Lung (tissue), 12 donors: Measurements from ENCODE around the gene GLIS2. TPM values are rescaled to one million over a fixed set of nuclear protein-coding genes. Genes with fewer than 3 reads are reported as not detected.

Source experiments
- ATAC-seq: fragments of 200-7000 bp; cut with Tn5 transposase; one replicate; pipeline ENCODE4 v1.9.1; 2020; ENCODE audit warnings: moderate number of reproducible peaks; ENCODE audit not compliant: insufficient read depth, low FRiP score
- DNase-seq, 3 donors: peaks; one replicate each; pipeline ENCODE4 v3.0.0-alpha.2; 2013 to 2017
- H3K27ac ChIP-seq, 2 donors: one replicate each; pipeline ENCODE4 v1.5.1; 2013; ENCODE audit warnings: mild to moderate bottlenecking in 2 of 2, moderate library complexity in 2 of 2, control low read depth in 1 of 2, inconsistent platforms in 1 of 2, low read depth in 1 of 2, low read length in 1 of 2
- H3K27me3 ChIP-seq, 3 donors: one replicate each; pipeline ENCODE4 v1.5.1; 2013; ENCODE audit warnings: low read length in 2 of 3; ENCODE audit not compliant: control insufficient read depth in 3 of 3, insufficient read depth in 3 of 3
- H3K36me3 ChIP-seq, 4 donors: one replicate each; pipeline ENCODE4 v1.5.1; 2013; ENCODE audit warnings: low read length in 4 of 4, mild to moderate bottlenecking in 1 of 4, moderate library complexity in 1 of 4; ENCODE audit not compliant: control insufficient read depth in 4 of 4, insufficient read depth in 4 of 4
- H3K4me1 ChIP-seq, 5 donors: one replicate each; pipeline ENCODE4 v1.5.1; 2013; ENCODE audit warnings: low read length in 5 of 5, mild to moderate bottlenecking in 2 of 5, moderate library complexity in 1 of 5; ENCODE audit not compliant: control insufficient read depth in 5 of 5, insufficient read depth in 5 of 5
- H3K4me3 ChIP-seq: one replicate; pipeline ENCODE4 v1.5.1; 2013; ENCODE audit warnings: mild to moderate bottlenecking, control low read depth, moderate library complexity
- H3K9ac ChIP-seq, 2 donors: one replicate each; pipeline ENCODE4 v1.5.1; 2013; ENCODE audit warnings: low read length in 2 of 2, control low read depth in 1 of 2; ENCODE audit not compliant: insufficient read depth in 1 of 2
- H3K9me3 ChIP-seq, 4 donors: one replicate each; pipeline ENCODE4 v1.5.1; 2013; ENCODE audit warnings: low read length in 3 of 4, mild to moderate bottlenecking in 1 of 4, moderate library complexity in 1 of 4; ENCODE audit not compliant: control insufficient read depth in 4 of 4, insufficient read depth in 3 of 4
- CTCF ChIP-seq: IDR thresholded peaks from 2 replicates; pipeline ENCODE4 v1.5.1; 2012; ENCODE audit warnings: mild to moderate bottlenecking; ENCODE audit errors: control extremely low read depth, extremely low read depth
- WGBS, 2 donors: extraction: QIAGEN DNeasy Blood & Tissue Kit; methylation state at CpG; one replicate each; pipeline ENCODE4 v1.1.7; 2013; 5-methylcytosine and 5-hydroxymethylcytosine counted together
- polyA plus RNA-seq, 2 donors: library from polyadenylated mRNA; stranded (reverse); fragments of 200-250 nt; gene quantifications; one replicate each; pipeline ENCODE4 v1.2.1, GENCODE V29; 2013
- total RNA-seq, 2 donors: library from RNA; depleted of rRNA in 1 of 2; stranded (reverse); fragments of >200 nt in 1 of 2; gene quantifications; one replicate each; pipeline ENCODE4 v1.2.1, GENCODE V29; 2014 to 2021
- donor health status: control.
- donor health status: control.
- donor health status: Bipolar disorder and iron deficiency.
- donor health status: healthy.
- donor health status: DM: yes; HTN: yes; CAD: no.

The GLIS2 gene
- total and polyA plus RNA-seq, 4 donors = 8.8 to 25.5 (median 14.9) TPM

DNA sequence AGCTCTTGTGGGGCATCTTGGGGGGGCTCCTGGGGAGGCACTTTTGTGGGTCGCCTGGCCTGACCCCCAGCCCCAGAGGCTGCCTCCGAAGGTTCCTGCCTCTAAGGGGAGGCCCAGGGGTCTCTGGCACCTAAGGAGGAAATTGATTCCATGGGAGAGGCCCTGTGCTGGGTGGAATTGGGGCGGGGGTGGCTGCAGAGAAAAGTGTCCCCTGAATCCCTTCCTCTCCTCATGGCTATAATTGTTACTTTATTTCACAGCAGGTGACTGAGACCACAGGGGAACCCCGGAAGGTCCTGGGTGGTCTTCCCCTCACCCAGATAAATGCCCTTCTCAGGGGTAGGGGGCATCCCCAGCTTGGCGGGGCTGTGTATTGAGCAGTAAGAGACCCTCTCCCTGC is 3.1 kb downstream of the GLIS2 start:
- no peaks in the 10 kb centered on the region for H3K9me3 ChIP-seq
- TF ChIP-seq CTCF = no peak
- no peaks in the 10 kb centered on the region for H3K27me3 ChIP-seq
- no peaks in the 10 kb centered on the region for H3K36me3 ChIP-seq
- no peak overlapping the region for H3K4me3 ChIP-seq
- H3K9ac ChIP-seq = no peak overlapping the region
- DNase-seq = no peak
- peak overlapping the region in 1 of 2 donors; percentile 94 for H3K27ac ChIP-seq
- peaks cover 10 to 64% (median 58%) of the 10 kb centered on the region in 5 donors for H3K4me1 ChIP-seq
- ATAC-seq = no peak
- WGBS, 2 donors = 71 to 86% methylated on average over 4 to 5 of the region's 5 CpGs

GRCh38 chr16:4319454-4320421 is 3.9 kb downstream of the GLIS2 start:
- Histone ChIP-seq H3K36me3 (no peaks in the 10 kb centered on the region), H3K4me1 (peaks cover 11 to 69% (median 64%) of the 10 kb centered on the region in 5 donors), H3K27ac (peak overlapping the region in 1 of 2 donors; percentile 78), H3K9me3 (no peaks in the 10 kb centered on the region), H3K9ac (no peak overlapping the region), H3K4me3 (no peak overlapping the region), H3K27me3 (no peaks in the 10 kb centered on the region)
- no peak for TF ChIP-seq CTCF
- 53 to 69% methylated on average over 35 to 37 of the region's 37 CpGs for WGBS, 2 donors
- DNase-seq (peak in 1 of 3 donors; percentile 26), ATAC-seq (no peak)

- WGBS, 2 donors = 56 to 69% methylated on average over 16 of the region's 16 CpGs
- no peak overlapping the region for H3K4me3 ChIP-seq
Observed at GRCh38 chr16:4320571-4321137, 4.8 kb downstream of the GLIS2 start.

More at GRCh38 chr16:4320571-4321137, 4.8 kb downstream of the GLIS2 start:
- peak in 1 of 3 donors; percentile 13 for DNase-seq
- TF ChIP-seq CTCF = no peak
- no peaks in the 10 kb centered on the region for H3K27me3 ChIP-seq
- peak overlapping the region; percentile 3 to 78 for H3K27ac ChIP-seq
- ATAC-seq = no peak
- no peaks in the 10 kb centered on the region for H3K9me3 ChIP-seq
- peak overlapping the region in 1 of 2 donors; percentile 11 for H3K9ac ChIP-seq
- H3K4me1 ChIP-seq = peaks cover 11 to 75% (median 68%) of the 10 kb centered on the region in 5 donors
- no peaks in the 10 kb centered on the region for H3K36me3 ChIP-seq
